ENCODE data around the gene PRR30.

DNA sequence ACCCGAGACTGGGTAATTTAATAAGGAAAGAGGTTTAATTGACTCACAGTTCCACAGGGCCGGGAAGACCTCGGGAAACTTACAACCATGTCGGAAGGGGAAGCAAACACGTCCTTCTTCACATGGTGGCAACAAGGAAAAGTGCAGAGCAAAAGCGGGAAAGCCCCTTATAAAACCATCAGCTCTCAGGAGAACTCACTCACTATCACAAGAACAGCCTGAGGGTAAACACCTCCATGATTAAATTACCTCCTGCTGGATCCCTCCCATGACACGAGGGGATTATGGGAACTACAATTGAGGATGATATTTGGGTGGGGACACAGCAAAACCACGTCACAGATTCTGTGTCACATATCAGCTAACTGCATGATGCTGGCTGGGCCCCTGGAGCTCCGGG is 21.0 kb upstream of the PRR30 start:
- TF ChIP-seq, protein P1, sequence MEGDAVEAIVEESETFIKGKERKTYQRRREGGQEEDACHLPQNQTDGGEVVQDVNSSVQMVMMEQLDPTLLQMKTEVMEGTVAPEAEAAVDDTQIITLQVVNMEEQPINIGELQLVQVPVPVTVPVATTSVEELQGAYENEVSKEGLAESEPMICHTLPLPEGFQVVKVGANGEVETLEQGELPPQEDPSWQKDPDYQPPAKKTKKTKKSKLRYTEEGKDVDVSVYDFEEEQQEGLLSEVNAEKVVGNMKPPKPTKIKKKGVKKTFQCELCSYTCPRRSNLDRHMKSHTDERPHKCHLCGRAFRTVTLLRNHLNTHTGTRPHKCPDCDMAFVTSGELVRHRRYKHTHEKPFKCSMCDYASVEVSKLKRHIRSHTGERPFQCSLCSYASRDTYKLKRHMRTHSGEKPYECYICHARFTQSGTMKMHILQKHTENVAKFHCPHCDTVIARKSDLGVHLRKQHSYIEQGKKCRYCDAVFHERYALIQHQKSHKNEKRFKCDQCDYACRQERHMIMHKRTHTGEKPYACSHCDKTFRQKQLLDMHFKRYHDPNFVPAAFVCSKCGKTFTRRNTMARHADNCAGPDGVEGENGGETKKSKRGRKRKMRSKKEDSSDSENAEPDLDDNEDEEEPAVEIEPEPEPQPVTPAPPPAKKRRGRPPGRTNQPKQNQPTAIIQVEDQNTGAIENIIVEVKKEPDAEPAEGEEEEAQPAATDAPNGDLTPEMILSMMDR (IDR thresholded peaks at IDR 0.05), result no peak
- TF ChIP-seq POLR2A (IDR thresholded peaks at IDR 0.05), result no peak
